Muscle of leg (tissue), 11 donors: ENCODE results near the gene HAGHL. TPM values are rescaled to one million over a fixed set of nuclear protein-coding genes. Genes with fewer than 3 reads are reported as not detected.

Experiments used
- DNase-seq: peaks from one replicate; pipeline ENCODE4 v3.0.0; 2013
- H3K27ac ChIP-seq: one replicate; pipeline ENCODE4 v1.5.1; 2013; ENCODE audit warnings: mild to moderate bottlenecking, low read length, control low read depth
- H3K27me3 ChIP-seq: one replicate; pipeline ENCODE4 v1.6.1; 2013; ENCODE audit warnings: low read length; ENCODE audit not compliant: control insufficient read depth, insufficient read depth
- H3K36me3 ChIP-seq: one replicate; pipeline ENCODE4 v1.6.1; 2013; ENCODE audit warnings: low read length; ENCODE audit not compliant: control insufficient read depth, insufficient read depth
- H3K4me1 ChIP-seq: one replicate; pipeline ENCODE4 v1.6.1; 2013; ENCODE audit warnings: low read length; ENCODE audit not compliant: control insufficient read depth, insufficient read depth
- H3K4me3 ChIP-seq: one replicate; pipeline ENCODE4 v1.5.1; 2013; ENCODE audit warnings: low read length, control low read depth
- H3K9me3 ChIP-seq: replicated peaks from 2 replicates; pipeline ENCODE4 v1.6.1; 2013; ENCODE audit warnings: low read depth, low read length; ENCODE audit not compliant: control insufficient read depth
- WGBS: methylation state at CpG from one replicate; pipeline ENCODE4 v1.1.5; 2013; ENCODE audit warnings: missing lambda C conversion rate; ENCODE audit not compliant: insufficient coverage; 5-methylcytosine and 5-hydroxymethylcytosine counted together
- polyA plus RNA-seq, 8 donors: library from polyadenylated mRNA; unstranded; fragments of 120-200 nt; gene quantifications; one replicate each; pipeline versions ENCODE4 v1.2.1 to v1.2.3, GENCODE V29; 2013; ENCODE audit warnings: inconsistent platforms in 1 of 8, low replicate concordance in 1 of 8; ENCODE audit not compliant: insufficient read length in 8 of 8, insufficient read depth in 1 of 8
- total RNA-seq: library from RNA; stranded (reverse); fragments of 120-200 nt; gene quantifications from one replicate; pipeline ENCODE4 v1.2.4, GENCODE V29; 2013

The HAGHL gene
- total and polyA plus RNA-seq, 9 donors, result 1.7 to 4.7 (median 2.8) TPM

DNA sequence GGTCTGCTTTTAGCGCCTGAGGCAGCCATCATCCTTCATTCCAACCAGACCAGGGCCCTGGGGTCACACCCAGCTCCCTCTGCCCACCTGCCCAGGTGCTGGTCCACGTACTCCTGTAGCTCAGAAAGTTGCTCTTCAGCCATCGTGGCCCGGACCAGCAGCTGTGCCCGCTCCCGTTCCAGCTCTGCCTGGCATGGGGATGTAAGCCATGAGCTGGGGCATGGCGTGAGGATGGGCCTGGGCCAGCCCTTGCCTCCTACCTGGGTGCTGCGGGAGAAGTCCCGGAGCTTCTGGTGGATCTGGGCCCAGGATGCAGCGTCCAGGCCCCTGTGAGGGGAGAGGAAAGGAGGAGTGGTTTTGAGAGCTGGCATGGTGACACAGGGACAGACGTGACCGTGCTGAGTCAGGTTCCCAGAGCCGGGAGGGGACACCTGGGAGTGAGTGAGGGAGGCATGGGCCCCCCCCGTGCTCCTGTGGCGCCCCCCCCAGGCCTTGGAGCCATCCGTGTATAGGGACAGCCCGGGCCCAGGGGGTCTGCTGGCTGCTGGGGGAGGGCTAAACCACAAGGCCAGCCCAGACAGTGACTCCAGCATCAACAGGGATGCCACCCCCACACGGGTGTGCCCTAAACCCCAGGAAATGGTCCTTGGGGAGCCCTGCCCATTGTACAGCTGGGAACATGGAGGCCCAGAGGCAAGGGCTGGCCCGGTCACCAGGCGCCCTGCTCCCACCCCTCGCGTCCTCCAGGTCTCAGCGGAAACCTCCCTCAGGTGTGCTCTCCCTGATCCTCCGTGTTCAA, 3.9 kb upstream of the HAGHL start:
- no peaks in the 10 kb centered on the region for H3K36me3 ChIP-seq
- no peak overlapping the region for H3K4me3 ChIP-seq
- WGBS, result 77% methylated on average over 20 of the region's 24 CpGs
- H3K27me3 ChIP-seq, result peaks cover 25% of the 10 kb centered on the region
- no peaks in the 10 kb centered on the region for H3K9me3 ChIP-seq
- no peak for DNase-seq
- peaks cover 49% of the 10 kb centered on the region for H3K4me1 ChIP-seq
- H3K27ac ChIP-seq, result no peak overlapping the region

DNA sequence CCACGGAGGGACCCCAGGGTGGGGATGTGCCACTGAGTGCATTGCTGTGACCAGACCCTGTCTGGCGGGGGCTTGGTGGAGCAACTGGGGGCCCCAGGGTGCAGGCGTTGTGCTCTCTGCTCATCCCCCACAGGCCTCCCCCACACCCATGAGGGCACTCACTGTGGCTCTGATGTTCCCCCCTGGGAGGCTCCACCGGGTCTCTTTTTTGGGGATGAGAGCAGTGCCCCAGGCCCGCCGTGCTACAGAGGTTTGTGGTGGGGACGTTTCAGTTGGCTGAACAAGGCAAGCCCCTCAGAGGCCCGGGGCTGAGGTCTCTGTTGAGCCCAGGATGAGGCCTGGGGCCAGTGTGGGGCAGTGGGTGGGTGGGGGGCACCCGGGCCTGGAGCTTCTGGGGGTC, 3.2 kb upstream of the HAGHL start:
- 60% methylated on average over 4 of the region's 9 CpGs for WGBS

DNA sequence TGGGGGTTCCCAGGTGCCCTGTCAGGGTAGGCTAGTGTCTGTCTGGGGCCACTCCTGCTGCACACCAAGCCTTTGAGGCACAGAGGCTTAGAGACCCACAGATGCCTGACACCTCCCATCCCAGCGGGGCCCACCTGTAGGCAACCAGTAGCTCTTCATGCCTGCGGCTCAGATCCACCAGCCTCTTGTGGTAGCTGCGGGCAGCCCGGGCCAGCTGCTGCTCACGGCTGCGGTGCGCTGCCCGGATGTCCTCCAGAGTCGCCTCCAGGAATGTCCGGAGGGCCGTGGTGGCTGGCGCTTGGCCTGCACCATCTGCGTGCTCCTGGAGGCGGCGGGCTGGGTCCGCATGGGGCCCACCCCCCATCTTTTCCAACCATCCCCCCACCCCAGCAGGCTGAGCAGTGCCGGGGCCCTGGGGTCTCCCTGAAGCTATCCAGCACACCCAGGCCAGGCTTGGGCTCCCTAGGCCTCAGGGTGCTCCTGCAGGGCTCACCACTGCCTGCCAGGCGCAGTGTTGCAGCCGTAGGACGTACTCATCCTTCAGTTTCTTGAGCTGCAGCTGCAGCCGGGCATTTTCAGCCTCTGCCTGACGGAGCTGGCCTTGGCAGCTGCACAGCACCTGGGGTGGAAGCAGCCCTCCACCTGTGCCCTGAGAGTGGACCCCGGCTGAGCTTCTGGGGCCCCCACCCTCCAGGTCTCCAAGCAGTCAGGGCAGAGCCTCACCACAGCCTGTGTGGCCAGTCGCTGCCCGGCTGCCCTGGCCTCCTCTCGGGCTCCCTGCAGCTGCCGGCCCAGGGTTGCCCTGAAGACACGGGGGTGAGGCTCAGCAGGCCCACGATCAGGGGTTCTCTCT, 2.5 kb upstream of the HAGHL start:
- 51% methylated on average over 28 of the region's 29 CpGs for WGBS
- H3K27me3 ChIP-seq, result peaks cover 38% of the 10 kb centered on the region
- no peaks in the 10 kb centered on the region for H3K36me3 ChIP-seq
- H3K27ac ChIP-seq, result no peak overlapping the region
- no peaks in the 10 kb centered on the region for H3K9me3 ChIP-seq
- DNase-seq, result no peak
- H3K4me1 ChIP-seq, result peaks cover 40% of the 10 kb centered on the region
- no peak overlapping the region for H3K4me3 ChIP-seq

More for the DNA sequence above, 3.2 kb upstream of the HAGHL start:
- no peak overlapping the region for H3K27ac ChIP-seq
- H3K27me3 ChIP-seq, result peaks cover 31% of the 10 kb centered on the region
- no peak for DNase-seq
- H3K36me3 ChIP-seq, result no peaks in the 10 kb centered on the region
- no peaks in the 10 kb centered on the region for H3K9me3 ChIP-seq
- no peak overlapping the region for H3K4me3 ChIP-seq
- H3K4me1 ChIP-seq, result peaks cover 47% of the 10 kb centered on the region

DNA sequence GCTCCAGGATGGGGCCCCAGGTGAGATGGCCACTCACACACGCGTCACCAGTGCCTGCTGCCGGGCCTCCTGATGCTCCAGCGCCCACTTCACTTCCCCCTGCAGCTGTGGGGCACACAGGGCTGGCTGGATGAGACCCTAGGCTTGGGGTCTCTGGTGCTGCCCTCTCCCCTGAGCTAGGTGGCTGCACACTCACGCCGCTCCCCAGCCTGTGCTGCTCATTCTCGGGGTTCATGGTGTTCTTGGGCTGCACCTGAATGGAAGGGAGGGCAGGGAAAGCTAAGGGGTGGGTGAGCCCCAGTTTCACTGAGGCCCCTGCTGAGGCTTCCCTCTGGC, 1.9 kb upstream of the HAGHL start:
- peaks cover 40% of the 10 kb centered on the region for H3K27me3 ChIP-seq
- no peak overlapping the region for H3K27ac ChIP-seq
- peaks cover under 1% of the 10 kb centered on the region for H3K36me3 ChIP-seq
- H3K4me1 ChIP-seq, result peaks cover 34% of the 10 kb centered on the region
- H3K4me3 ChIP-seq, result no peak overlapping the region
- no peaks in the 10 kb centered on the region for H3K9me3 ChIP-seq
- WGBS, result 81% methylated on average over 5 of the region's 7 CpGs
- no peak for DNase-seq

DNA sequence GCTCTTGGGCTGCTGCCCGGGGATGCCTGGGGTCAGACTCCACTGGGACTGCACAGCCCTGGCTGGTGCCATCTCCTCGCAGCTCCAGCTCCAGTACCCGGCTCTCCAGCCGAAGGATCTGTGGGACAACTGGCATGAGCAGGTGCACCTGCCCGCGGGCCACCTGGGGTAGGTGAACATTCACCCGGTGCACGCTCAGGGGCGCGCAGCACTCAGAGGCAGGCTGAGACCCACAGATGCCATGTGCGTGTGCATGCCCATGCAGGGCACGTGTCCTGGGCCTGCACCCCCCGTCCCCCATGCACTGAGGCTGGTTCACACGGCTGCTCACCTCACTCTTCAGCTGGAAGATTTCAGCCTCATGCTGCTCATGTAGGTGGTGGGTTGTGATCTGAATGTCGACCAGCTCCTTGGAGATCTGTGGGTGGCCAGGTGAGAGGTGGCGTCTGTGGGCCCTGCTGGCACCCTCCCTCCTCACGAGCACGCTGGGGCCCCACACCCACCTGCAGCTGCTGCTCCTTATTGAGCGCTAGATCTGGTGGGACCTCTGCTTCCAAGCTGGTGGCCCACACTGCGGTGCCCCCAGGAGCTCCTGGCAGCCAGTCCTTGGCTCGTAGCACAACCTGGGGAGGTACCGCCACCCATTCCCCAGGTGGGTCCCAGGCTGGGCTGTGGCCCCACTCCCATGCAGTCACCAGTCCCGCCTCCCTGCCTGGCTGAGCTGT, 1.3 kb upstream of the HAGHL start:
- Histone ChIP-seq H3K27ac (no peak overlapping the region), H3K27me3 (peaks cover 40% of the 10 kb centered on the region), H3K9me3 (no peaks in the 10 kb centered on the region), H3K36me3 (peaks cover 7% of the 10 kb centered on the region), H3K4me1 (peaks cover 28% of the 10 kb centered on the region), H3K4me3 (no peak overlapping the region)
- 75% methylated on average over 20 of the region's 23 CpGs for WGBS
- DNase-seq, result no peak

DNA sequence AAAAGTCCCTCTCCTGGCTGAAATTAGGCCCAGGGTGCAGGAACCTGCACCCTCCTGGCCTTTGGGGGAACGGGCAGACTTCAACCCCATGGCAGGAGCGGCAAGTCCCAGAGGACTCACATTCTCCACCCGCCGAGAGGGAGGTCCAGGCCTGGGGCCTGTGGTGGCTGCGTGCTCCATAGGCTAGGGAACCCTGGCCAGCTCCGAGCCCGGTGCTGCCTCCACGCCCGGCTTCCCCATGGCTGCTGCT, 793 bp upstream of the HAGHL start:
- no peak overlapping the region for H3K4me3 ChIP-seq

DNA sequence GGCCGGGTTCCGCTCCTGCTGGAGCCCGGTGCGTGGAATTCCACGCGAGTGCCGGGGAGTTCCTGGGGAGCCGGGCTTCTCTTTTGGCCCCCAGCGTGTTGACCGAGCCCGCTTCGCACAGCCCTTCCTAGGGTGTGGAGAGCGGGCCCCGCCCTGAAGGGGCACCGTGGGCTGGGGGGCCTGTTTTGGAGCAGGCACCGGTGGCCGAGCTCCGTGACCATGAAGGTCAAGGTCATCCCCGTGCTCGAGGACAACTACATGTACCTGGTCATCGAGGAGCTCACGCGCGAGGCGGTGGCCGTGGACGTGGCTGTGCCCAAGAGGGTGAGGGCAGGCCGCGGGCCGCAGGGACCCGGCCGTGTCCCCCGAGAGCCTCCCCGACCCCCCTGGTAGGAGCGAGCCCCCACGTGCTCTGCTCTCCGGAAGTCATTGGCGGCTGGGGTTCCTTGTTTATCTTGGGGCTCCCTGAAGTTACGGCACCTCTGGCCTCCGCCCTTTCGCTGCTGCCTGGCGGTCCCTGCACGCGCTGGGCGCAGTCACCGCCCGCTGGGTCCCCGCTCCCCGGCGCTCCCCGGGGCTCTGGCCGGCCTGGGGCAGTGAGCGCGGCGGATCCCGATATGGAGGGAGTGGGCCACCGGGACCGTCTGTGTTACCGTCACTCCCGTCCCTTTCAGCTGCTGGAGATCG, 528 bp downstream of the HAGHL start:
- under 1% methylated on average over 61 of the region's 61 CpGs for WGBS
- H3K9me3 ChIP-seq, result no peaks in the 10 kb centered on the region
- H3K4me1 ChIP-seq, result peaks cover 18% of the 10 kb centered on the region
- no peak for DNase-seq
- H3K36me3 ChIP-seq, result peaks cover 23% of the 10 kb centered on the region
- H3K27ac ChIP-seq, result no peak overlapping the region
- peaks cover 40% of the 10 kb centered on the region for H3K27me3 ChIP-seq
- peak overlapping the region; percentile 25 for H3K4me3 ChIP-seq

More for the DNA sequence above, 793 bp upstream of the HAGHL start:
- H3K36me3 ChIP-seq, result peaks cover 11% of the 10 kb centered on the region
- DNase-seq, result no peak
- peaks cover 27% of the 10 kb centered on the region for H3K4me1 ChIP-seq
- peaks cover 40% of the 10 kb centered on the region for H3K27me3 ChIP-seq
- no peak overlapping the region for H3K27ac ChIP-seq
- no peaks in the 10 kb centered on the region for H3K9me3 ChIP-seq
- 16% methylated on average over 9 of the region's 9 CpGs for WGBS

DNA sequence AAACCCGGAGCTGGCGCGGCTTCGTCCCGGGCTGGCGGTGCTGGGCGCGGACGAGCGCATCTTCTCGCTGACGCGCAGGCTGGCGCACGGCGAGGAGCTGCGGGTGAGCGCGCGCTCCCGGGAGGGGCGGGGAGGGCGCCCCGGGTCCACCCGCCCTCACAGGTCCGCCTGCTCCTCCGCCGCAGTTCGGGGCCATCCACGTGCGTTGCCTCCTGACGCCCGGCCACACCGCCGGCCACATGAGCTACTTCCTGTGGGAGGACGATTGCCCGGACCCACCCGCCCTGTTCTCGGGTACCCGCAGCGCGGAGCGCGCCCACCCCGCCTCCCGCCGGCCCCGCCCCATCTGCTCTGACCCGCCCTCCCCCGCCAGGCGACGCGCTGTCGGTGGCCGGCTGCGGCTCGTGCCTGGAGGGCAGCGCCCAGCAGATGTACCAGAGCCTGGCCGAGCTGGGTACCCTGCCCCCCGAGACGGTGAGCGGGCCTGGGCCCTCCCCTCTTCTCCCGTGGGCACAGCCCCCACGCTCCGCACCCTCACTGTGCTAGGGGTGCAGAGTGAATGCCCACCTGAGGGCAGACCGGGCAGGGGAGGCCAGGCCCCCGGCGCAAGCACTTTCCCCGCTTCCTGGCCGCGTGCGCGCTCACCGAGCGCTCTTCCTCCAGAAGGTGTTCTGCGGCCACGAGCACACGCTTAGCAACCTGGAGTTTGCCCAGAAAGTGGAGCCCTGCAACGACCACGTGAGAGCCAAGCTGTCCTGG, 1.4 kb downstream of the HAGHL start:
- under 1% methylated on average over 78 of the region's 80 CpGs for whole genome bisulfite sequencing
- no peak overlapping the region for H3K4me3 ChIP-seq
- H3K27me3 ChIP-seq, result peaks cover 40% of the 10 kb centered on the region
- peaks cover 18% of the 10 kb centered on the region for H3K4me1 ChIP-seq
- DNase-seq, result peak; percentile 64
- H3K27ac ChIP-seq, result no peak overlapping the region
- peaks cover 31% of the 10 kb centered on the region for H3K36me3 ChIP-seq
- no peaks in the 10 kb centered on the region for H3K9me3 ChIP-seq

DNA sequence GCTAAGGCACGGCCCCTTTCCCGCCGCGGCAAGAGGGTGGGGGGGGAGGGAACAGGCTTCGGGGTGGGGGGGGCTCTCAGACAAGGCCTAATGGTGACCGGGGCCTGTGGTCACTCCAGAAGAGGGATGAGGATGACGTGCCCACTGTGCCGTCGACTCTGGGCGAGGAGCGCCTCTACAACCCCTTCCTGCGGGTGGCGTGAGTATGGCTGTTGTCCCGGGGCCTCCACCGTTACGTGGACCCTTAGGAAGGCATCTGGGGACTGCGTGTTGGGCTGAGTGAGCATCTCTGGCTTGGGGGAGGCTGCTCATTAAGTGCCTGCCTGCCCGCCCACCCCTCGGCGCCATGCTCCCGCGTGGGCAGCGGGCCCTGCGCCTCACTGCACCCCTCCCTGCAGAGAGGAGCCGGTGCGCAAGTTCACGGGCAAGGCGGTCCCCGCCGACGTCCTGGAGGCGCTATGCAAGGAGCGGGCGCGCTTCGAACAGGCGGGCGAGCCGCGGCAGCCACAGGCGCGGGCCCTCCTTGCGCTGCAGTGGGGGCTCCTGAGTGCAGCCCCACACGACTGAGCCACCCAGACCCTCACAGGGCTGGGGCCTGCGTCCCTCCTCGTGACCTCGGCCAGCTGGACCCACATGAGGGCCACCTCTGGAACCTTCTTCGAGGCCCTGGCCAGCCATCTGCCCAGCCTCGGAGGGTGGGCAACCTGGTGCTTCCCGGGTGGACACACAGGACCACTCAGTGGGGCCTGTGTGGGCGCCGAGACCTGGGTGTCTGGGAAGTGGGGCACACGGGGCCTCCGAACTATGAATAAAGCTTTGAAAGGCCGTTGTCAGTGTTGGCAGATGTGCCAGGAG, 2.2 kb downstream of the HAGHL start:
- WGBS, result 59% methylated on average over 46 of the region's 55 CpGs
- DNase-seq, result peak; percentile 13

More for the DNA sequence above, 2.2 kb downstream of the HAGHL start:
- H3K36me3 ChIP-seq, result peaks cover 39% of the 10 kb centered on the region
- peaks cover 18% of the 10 kb centered on the region for H3K4me1 ChIP-seq
- peaks cover 40% of the 10 kb centered on the region for H3K27me3 ChIP-seq
- H3K27ac ChIP-seq, result no peak overlapping the region
- H3K4me3 ChIP-seq, result no peak overlapping the region
- no peaks in the 10 kb centered on the region for H3K9me3 ChIP-seq
